CD14-positive monocyte (primary cell): ENCODE results near the gene MYOZ1. TPM values are rescaled to one million over a fixed set of nuclear protein-coding genes. Genes with fewer than 3 reads are reported as not detected.

Experiments
- DNase-seq, 3 donors: peaks; one replicate each; pipeline ENCODE4 v3.0.0-alpha.2; 2011 to 2022
- H2AFZ ChIP-seq: 2 replicates; pipeline ENCODE4 v1.6.0; 2012; ENCODE audit warnings: mild to moderate bottlenecking, low read depth, low read length, inconsistent platforms; ENCODE audit not compliant: insufficient read depth, poor library complexity, severe bottlenecking
- H3K27ac ChIP-seq, 2 donors: 1 replicate in 1 of 2; 2 replicates in 1 of 2; pipeline ENCODE4 v1.5.1; 2012 to 2013; ENCODE audit warnings: low read length in 2 of 2, control low read depth in 1 of 2, inconsistent platforms in 1 of 2, low read depth in 1 of 2, mild to moderate bottlenecking in 1 of 2
- H3K27me3 ChIP-seq, 2 donors: one replicate each; pipeline versions ENCODE4 v1.6.0 to v1.6.1; 2011 to 2013; ENCODE audit warnings: low read length in 2 of 2; ENCODE audit not compliant: control insufficient read depth in 2 of 2, insufficient read depth in 2 of 2
- H3K36me3 ChIP-seq, 2 donors: replicated peaks in 1 of 2; 1 replicate in 1 of 2; 2 replicates in 1 of 2; pipeline versions ENCODE4 v1.5.1 to v1.6.1; 2012 to 2013; ENCODE audit warnings: low read length in 2 of 2, control low read depth in 1 of 2, inconsistent platforms in 1 of 2, mild to moderate bottlenecking in 1 of 2; ENCODE audit not compliant: insufficient read depth in 2 of 2, control insufficient read depth in 1 of 2
- H3K4me1 ChIP-seq, 2 donors: 1 replicate in 1 of 2; 2 replicates in 1 of 2; pipeline versions ENCODE4 v1.5.1 to v1.6.1; 2012 to 2013; ENCODE audit warnings: low read length in 2 of 2, control low read depth in 1 of 2, inconsistent platforms in 1 of 2, mild to moderate bottlenecking in 1 of 2, moderate library complexity in 1 of 2; ENCODE audit not compliant: insufficient read depth in 2 of 2, control insufficient read depth in 1 of 2
- H3K4me2 ChIP-seq: replicated peaks from 2 replicates; pipeline ENCODE3; 2012; ENCODE audit warnings: low read length, moderate library complexity, mild to moderate bottlenecking; ENCODE audit not compliant: poor library complexity, severe bottlenecking; ENCODE audit errors: extremely low read depth
- H3K4me3 ChIP-seq, 3 experiments: fragments of 200-600 bp in 1 of 3; sonication (generic) in 1 of 3; replicated peaks in 1 of 3; 1 replicate in 2 of 3; 2 replicates in 1 of 3; pipeline ENCODE4 v1.5.1; 2011 to 2013; ENCODE audit warnings: low read length in 3 of 3, mild to moderate bottlenecking in 3 of 3, control low read depth in 2 of 3, low read depth in 2 of 3, inconsistent platforms in 1 of 3, moderate library complexity in 1 of 3
- H3K79me2 ChIP-seq: 2 replicates; pipeline ENCODE4 v1.6.0; 2012; ENCODE audit warnings: mild to moderate bottlenecking, control low read depth, inconsistent platforms, low read length, moderate library complexity; ENCODE audit not compliant: insufficient read depth
- H3K9ac ChIP-seq: 2 replicates; pipeline ENCODE4 v1.6.0; 2017; ENCODE audit warnings: low read length, mild to moderate bottlenecking; ENCODE audit not compliant: insufficient read depth, poor library complexity, severe bottlenecking
- H3K9me3 ChIP-seq, 2 donors: replicated peaks in 1 of 2; 1 replicate in 1 of 2; 2 replicates in 1 of 2; pipeline versions ENCODE4 v1.5.1 to v1.6.1; 2012 to 2013; ENCODE audit warnings: low read length in 2 of 2, control low read depth in 1 of 2; ENCODE audit not compliant: control insufficient read depth in 1 of 2, insufficient read depth in 1 of 2
- H4K20me1 ChIP-seq: 2 replicates; pipeline ENCODE4 v1.6.0; 2012; ENCODE audit warnings: mild to moderate bottlenecking, low read length, control low read depth, moderate library complexity; ENCODE audit not compliant: insufficient read depth
- H3K27ac Mint-ChIP-seq, 7 donors: one replicate each; pipeline ENCODE4 v1.8.0; 2020; ENCODE audit warnings: mild to moderate bottlenecking in 7 of 7, mixed read lengths in 7 of 7, moderate library complexity in 6 of 7, inconsistent platforms in 2 of 7
- H3K27me3 Mint-ChIP-seq, 3 donors: one replicate each; pipeline ENCODE4 v1.8.0; 2021 to 2022; ENCODE audit warnings: low read depth in 3 of 3, mild to moderate bottlenecking in 3 of 3, mixed read lengths in 3 of 3, moderate library complexity in 3 of 3, inconsistent platforms in 1 of 3
- H3K36me3 Mint-ChIP-seq, 2 donors: one replicate each; pipeline ENCODE4 v1.8.0; 2020; ENCODE audit warnings: mixed read lengths in 2 of 2, inconsistent platforms in 1 of 2, mild to moderate bottlenecking in 1 of 2
- H3K4me1 Mint-ChIP-seq: one replicate; pipeline ENCODE4 v1.8.0; 2020; ENCODE audit warnings: mild to moderate bottlenecking, mixed read lengths
- H3K4me3 Mint-ChIP-seq, 2 donors: one replicate each; pipeline ENCODE4 v1.8.0; 2020; ENCODE audit warnings: mild to moderate bottlenecking in 2 of 2, mixed read lengths in 2 of 2, moderate library complexity in 1 of 2
- H3K9me3 Mint-ChIP-seq, 7 donors: one replicate each; pipeline ENCODE4 v1.8.0; 2020 to 2022; ENCODE audit warnings: mixed read lengths in 7 of 7, mild to moderate bottlenecking in 6 of 7, moderate library complexity in 6 of 7, inconsistent platforms in 2 of 7
- CTCF ChIP-seq: fragments of 200-600 bp; IDR thresholded peaks from one replicate; pipeline ENCODE4 v1.8.0; 2022; ENCODE audit warnings: antibody characterized with exemption, mild to moderate bottlenecking
- WGBS: methylation state at CpG from one replicate; pipeline ENCODE4 v1.1.5; 2013; ENCODE audit warnings: missing lambda C conversion rate; ENCODE audit not compliant: insufficient coverage; 5-methylcytosine and 5-hydroxymethylcytosine counted together
- intact Hi-C, 2 donors: fragments of 100-400 bp; cut with micrococcal nuclease; formaldehyde crosslinking; loops; one replicate each; pipeline versions ENCODE4 v1.15.0 to v1.15.1; 2023
- polyA plus RNA-seq, 3 donors: library from polyadenylated mRNA; depleted of rRNA in 1 of 3; unstranded in 2 of 3; stranded (reverse) in 1 of 3; fragments of 300-500 nt in 2 of 3; fragments of >200 nt in 1 of 3; fragmentation: Illumina TruSeq in 2 of 3; gene quantifications; 1 replicate in 2 of 3; 2 replicates in 1 of 3; pipeline ENCODE4 v1.2.3, GENCODE V29; 2012 to 2021

MYOZ1 gene
- polyA plus RNA-seq, 3 donors: not detected

DNA sequence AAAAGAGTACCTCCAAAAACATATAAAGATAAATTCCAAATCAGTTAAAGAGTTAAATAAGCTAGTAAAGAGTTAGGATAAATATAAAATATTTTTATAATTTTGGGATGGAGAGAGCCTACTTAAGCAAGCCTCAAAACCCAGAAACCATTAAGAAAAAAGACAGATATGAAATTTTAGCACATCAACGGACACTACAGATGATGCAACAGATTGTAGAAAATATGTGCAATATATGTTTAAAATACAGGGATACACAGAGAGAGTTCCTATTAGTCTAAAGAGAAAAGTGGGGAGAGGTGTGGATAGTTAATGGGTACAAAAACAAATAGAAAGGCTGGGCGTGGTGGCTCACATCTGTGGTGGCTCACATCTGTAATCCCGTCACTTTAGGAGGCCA is 26.6 kb downstream of the MYOZ1 start:
- no peak for DNase-seq
- H3K27ac ChIP-seq: no peak overlapping the region
- no peaks in the 10 kb centered on the region for H3K79me2 ChIP-seq
- no peak overlapping the region for H2AFZ ChIP-seq
- no peak for TF ChIP-seq CTCF
- Mint-ChIP-seq H3K4me1 (no peaks in the 10 kb centered on the region), H3K27ac (peak overlapping the region in 1 of 7 donors; percentile 18), H3K27me3 (peaks cover 0 to 3% (median 0%) of the 10 kb centered on the region in 3 donors), H3K36me3 (no peaks in the 10 kb centered on the region), H3K9me3 (peaks cover 0 to 1% (median 0%) of the 10 kb centered on the region in 7 donors), H3K4me3 (no peak overlapping the region)
- H3K9ac ChIP-seq: no peak overlapping the region
- H3K4me1 ChIP-seq: no peaks in the 10 kb centered on the region
- no peak overlapping the region for H3K4me2 ChIP-seq
- intact Hi-C loops: no loop called here
- H3K4me3 ChIP-seq: no peak overlapping the region
- no peaks in the 10 kb centered on the region for H3K9me3 ChIP-seq
- no peaks in the 10 kb centered on the region for H4K20me1 ChIP-seq
- 100% methylated on average over 1 of the region's 3 CpGs for WGBS
- H3K36me3 ChIP-seq: no peaks in the 10 kb centered on the region
- H3K27me3 ChIP-seq: no peaks in the 10 kb centered on the region

GRCh38 chr10:73609116-73609515 is 32.2 kb downstream of the MYOZ1 start:
- no peak for TF ChIP-seq CTCF
- Mint-ChIP-seq H3K36me3 (no peaks in the 10 kb centered on the region), H3K27me3 (no peaks in the 10 kb centered on the region), H3K4me1 (no peaks in the 10 kb centered on the region), H3K9me3 (peaks cover 0 to 1% (median 0%) of the 10 kb centered on the region in 7 donors), H3K27ac (peak overlapping the region in 1 of 7 donors; percentile 18), H3K4me3 (no peak overlapping the region)
- H3K79me2 ChIP-seq: no peaks in the 10 kb centered on the region
- H3K27ac ChIP-seq: no peak overlapping the region
- no peak overlapping the region for H3K4me3 ChIP-seq
- intact Hi-C loops: no loop called here
- 100% methylated on average over 1 of the region's 4 CpGs for WGBS
- H3K4me1 ChIP-seq: no peaks in the 10 kb centered on the region
- H2AFZ ChIP-seq: no peak overlapping the region
- no peak overlapping the region for H3K4me2 ChIP-seq
- H4K20me1 ChIP-seq: no peaks in the 10 kb centered on the region
- no peak for DNase-seq
- no peak overlapping the region for H3K9ac ChIP-seq
- no peaks in the 10 kb centered on the region for H3K36me3 ChIP-seq
- no peaks in the 10 kb centered on the region for H3K9me3 ChIP-seq
- H3K27me3 ChIP-seq: no peaks in the 10 kb centered on the region
